Stimulated activated CD8-positive, alpha-beta memory T cell treated with anti-CD3 and anti-CD28 coated beads, Interleukin-15, amount 100 ng/mL, for 4 hours (primary cell): ENCODE measurements around the gene SAMD5.

Experiments
- DNase-seq, 2 donors: peaks; one replicate each; pipeline ENCODE4 v3.0.0-alpha.2; 2020; ENCODE audit warnings: low read depth in 2 of 2

SAMD5 gene

GRCh38 chr6:147508042-147508865 lies at the start of gene SAMD5:
Gene SAMD5 (plus strand): TSS chr6:147508690. CDS start chr6:147508929, 239 bp downstream.
- DNase-seq: no peak

GRCh38 chr6:147459780-147460179 lies 48.7 kb upstream of the SAMD5 start:
- DNase-seq: no peak

- no peak for DNase-seq
Observed at GRCh38 chr6:147463651-147464050, 44.8 kb upstream of the SAMD5 start.

- no peak for DNase-seq
Observed at GRCh38 chr6:147467428-147467827, 41.1 kb upstream of the SAMD5 start.

GRCh38 chr6:147467886-147468285 lies 40.6 kb upstream of the SAMD5 start:
- DNase-seq: no peak

- no peak for DNase-seq
Observed at GRCh38 chr6:147468634-147469033, 39.9 kb upstream of the SAMD5 start.

- DNase-seq: no peak
Observed at GRCh38 chr6:147479857-147480256, 28.6 kb upstream of the SAMD5 start.

GRCh38 chr6:147486683-147487082 lies 21.8 kb upstream of the SAMD5 start:
- DNase-seq: no peak

- DNase-seq: no peak
Observed at GRCh38 chr6:147497472-147497871, 11.0 kb upstream of the SAMD5 start.

- DNase-seq: no peak
Observed at GRCh38 chr6:147503587-147503986, 4.9 kb upstream of the SAMD5 start.

GRCh38 chr6:147504848-147505247 lies 3.6 kb upstream of the SAMD5 start:
- DNase-seq: no peak

GRCh38 chr6:147506704-147507114 lies 1.8 kb upstream of the SAMD5 start:
- no peak for DNase-seq

GRCh38 chr6:147507162-147508041 lies 1.1 kb upstream of the SAMD5 start:
- no peak for DNase-seq

GRCh38 chr6:147508866-147509608 lies 547 bp downstream of the SAMD5 start:
- DNase-seq: no peak

- DNase-seq: no peak
Observed at GRCh38 chr6:147509891-147510290, 1.4 kb downstream of the SAMD5 start.

- no peak for DNase-seq
Observed at GRCh38 chr6:147510929-147511590, 2.6 kb downstream of the SAMD5 start.

GRCh38 chr6:147514831-147515230 lies 6.3 kb downstream of the SAMD5 start:
- DNase-seq: no peak

GRCh38 chr6:147515327-147515726 lies 6.8 kb downstream of the SAMD5 start:
- no peak for DNase-seq

- DNase-seq: no peak
Observed at GRCh38 chr6:147522597-147522996, 14.1 kb downstream of the SAMD5 start.

- no peak for DNase-seq
Observed at GRCh38 chr6:147525519-147526209, 17.2 kb downstream of the SAMD5 start.

- no peak for DNase-seq
Observed at GRCh38 chr6:147527197-147527596, 18.7 kb downstream of the SAMD5 start.
